NAMALWA (cell line): ENCODE data around the gene HPCAL1.

Experiments
- DNase-seq: peaks from one replicate; pipeline ENCODE4 v3.0.0-alpha.2; 2015; ENCODE audit warnings: low spot score

Gene HPCAL1

GRCh38 chr2:10407841-10408648 lies 105.3 kb downstream of the HPCAL1 start:
- DNase-seq, result peak; percentile 15

GRCh38 chr2:10408649-10409579 lies 106.2 kb downstream of the HPCAL1 start:
- DNase-seq, result peak; percentile 90

GRCh38 chr2:10410001-10410822 lies 107.5 kb downstream of the HPCAL1 start:
- peak; percentile 85 for DNase-seq

DNA sequence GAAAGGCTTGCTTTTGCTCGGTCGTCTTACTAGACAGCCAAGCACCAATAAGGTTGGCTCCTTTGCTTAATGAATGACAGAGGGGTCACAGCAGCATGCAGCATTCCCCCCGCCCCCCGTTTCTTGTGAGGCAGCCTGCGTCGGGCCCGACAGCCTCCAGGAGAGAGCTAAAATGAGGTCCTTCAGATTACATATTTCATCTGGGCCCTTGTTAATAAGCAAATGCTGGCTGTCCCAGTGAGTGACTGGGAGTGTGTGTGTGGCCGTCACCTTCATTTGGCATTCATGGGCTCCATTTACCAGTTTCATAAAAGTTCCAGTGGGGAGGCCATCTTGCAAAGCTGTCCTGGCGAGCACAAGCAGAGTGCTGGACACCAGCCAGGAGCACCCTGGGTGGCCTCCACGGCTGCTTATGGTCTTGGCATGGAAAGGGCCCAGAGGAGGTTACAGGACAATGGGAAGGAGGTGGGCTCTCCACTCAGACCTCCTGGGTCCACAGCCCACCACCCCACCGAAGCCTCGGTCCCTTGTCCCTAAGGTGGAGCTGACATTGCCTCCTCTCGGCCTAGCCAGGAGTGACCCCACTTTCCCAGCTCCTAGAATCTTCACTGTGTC lies 108.2 kb downstream of the HPCAL1 start:
- no peak for DNase-seq

DNA sequence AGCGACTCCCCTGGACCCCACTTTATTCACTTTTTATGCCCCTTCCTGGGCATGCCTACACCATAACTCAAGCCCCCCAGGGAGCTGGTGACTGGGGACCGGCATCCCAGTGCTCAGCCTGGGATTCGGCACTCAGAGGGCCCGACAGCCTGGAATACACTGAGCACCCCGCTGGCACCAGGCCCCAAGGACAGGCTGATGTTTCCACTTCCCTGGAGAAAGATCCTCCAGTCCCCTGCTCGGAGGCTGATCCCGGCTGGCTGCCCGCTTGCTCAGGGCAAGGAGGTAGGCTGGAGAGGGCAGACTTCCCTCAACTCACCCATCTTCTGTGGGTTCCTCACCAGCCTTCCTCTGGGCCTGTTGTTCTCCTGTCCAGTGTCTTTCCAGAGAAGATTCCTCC lies 108.9 kb downstream of the HPCAL1 start:
- no peak for DNase-seq

DNA sequence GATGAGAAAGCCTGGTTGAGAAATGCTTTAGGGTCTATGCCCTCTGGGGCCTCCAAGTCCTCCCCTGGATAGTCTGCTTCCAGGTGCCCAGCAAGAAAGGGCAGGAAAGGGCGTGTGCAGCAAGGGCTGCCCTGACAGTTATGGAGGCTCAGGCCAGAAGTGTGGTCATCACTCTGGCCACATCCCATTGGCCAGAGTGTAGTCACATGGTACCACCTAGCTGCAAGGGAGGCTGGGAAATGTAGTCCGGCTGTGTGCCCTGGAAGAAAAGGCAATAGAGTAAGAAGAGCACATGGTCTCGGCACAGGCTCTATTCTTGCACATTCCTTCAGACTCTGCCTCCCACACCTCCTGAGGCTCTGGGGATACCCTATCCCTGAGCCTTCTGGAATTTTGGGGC lies 109.7 kb downstream of the HPCAL1 start:
- peak; percentile 88 for DNase-seq

- DNase-seq, result no peak
Measured at GRCh38 chr2:10413503-10413902, 110.8 kb downstream of the HPCAL1 start.

DNA sequence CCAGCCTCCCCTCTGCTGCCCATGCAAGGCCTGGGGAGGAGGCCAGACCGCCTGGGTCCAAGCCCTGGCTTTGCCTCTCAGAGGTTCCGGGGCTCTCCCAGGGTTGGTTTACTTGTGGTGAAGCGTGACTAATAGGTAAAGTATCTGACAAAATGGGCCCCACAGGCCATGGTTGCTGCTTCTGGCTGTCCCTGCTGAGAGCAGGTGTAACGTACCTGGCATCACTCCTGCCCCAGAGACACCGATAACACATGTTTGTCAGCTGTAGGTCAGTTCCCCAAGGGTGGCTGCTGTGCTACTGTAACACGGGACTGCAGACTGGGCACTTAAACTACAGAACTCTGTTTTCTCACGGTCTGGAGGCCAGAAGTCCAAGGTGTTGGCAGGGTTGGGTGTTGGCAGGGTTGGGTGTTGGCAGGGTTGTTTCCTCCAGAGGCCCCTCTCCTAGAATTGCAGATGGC lies 111.3 kb downstream of the HPCAL1 start:
- no peak for DNase-seq

DNA sequence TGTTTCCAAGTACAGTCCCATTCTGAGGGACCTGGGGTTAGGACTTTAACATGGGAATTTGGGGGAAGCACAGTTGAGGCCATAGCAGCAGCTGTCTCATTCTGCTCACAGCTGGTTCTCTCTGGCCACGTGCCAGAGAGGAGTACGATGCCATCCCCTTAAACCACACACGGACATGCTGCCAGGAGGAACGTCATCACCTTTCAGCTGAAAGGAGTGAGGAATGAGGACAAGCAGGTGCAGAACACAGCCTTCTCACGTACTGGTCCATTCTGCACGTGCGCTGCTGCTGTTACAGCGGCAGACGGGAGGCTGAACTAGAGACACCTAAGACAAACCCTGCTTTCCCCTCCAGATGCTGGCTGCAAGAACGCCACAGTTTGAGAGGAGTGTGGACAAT lies 111.9 kb downstream of the HPCAL1 start:
- DNase-seq, result peak; percentile 51

GRCh38 chr2:10415048-10415447 lies 112.3 kb downstream of the HPCAL1 start:
- no peak for DNase-seq

- DNase-seq, result no peak
Measured at GRCh38 chr2:10415640-10416039, 112.9 kb downstream of the HPCAL1 start.

- no peak for DNase-seq
Measured at GRCh38 chr2:10417551-10418335, 115.0 kb downstream of the HPCAL1 start.

GRCh38 chr2:10419553-10420257 lies 117.0 kb downstream of the HPCAL1 start:
- no peak for DNase-seq

- no peak for DNase-seq
Measured at GRCh38 chr2:10422251-10422650, 119.5 kb downstream of the HPCAL1 start.

DNA sequence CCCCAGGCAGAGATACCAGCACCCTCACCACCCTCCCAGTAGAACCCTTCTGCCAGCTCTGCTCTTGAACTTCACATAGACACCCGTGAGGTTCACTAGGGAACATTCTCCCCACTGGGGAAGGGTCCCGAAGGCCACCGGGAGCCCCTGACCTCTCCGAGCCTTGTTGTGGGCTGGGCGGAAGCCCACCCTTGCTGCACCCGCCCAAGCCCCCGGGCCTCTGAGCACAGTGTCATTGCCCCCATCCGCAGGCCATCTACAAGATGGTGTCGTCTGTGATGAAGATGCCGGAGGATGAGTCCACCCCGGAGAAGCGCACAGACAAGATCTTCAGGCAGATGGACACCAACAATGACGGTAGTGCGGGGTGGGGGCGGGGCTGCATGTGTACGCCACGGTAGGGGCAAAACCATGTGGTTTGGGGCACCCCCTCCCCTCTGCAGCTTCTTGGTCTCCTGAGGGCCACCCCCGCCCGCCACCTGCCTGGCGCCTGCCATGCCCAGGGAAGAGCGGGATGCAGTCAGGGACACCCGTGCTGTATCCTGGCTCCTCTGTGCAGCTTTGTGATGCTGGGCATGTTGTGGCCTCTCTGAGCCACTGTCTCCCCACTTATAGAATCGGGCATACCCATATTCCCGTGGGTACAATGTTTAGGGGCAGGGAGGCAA lies 120.2 kb downstream of the HPCAL1 start:
- no peak for DNase-seq

- DNase-seq, result no peak
Measured at GRCh38 chr2:10423400-10423774, 120.7 kb downstream of the HPCAL1 start.

DNA sequence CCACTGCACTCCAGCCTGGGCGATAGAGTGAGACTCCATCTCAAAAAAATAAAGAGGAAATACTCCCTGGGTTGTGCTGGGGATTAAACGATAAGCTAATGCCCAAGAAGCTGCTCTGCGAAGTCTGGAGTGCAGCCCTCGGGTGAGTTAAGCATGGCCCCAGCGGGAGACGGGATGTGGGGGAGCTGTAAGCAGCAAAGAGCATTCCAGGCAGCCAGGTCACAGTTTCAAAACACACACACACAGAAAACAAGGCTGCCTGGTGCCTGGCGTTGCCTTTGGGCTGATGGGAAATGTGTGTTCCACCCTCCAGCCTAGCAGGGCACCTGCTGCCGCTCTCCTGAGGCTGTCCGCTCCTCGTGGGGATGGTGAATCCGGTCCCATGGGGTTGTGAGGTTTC lies 121.3 kb downstream of the HPCAL1 start:
- no peak for DNase-seq

DNA sequence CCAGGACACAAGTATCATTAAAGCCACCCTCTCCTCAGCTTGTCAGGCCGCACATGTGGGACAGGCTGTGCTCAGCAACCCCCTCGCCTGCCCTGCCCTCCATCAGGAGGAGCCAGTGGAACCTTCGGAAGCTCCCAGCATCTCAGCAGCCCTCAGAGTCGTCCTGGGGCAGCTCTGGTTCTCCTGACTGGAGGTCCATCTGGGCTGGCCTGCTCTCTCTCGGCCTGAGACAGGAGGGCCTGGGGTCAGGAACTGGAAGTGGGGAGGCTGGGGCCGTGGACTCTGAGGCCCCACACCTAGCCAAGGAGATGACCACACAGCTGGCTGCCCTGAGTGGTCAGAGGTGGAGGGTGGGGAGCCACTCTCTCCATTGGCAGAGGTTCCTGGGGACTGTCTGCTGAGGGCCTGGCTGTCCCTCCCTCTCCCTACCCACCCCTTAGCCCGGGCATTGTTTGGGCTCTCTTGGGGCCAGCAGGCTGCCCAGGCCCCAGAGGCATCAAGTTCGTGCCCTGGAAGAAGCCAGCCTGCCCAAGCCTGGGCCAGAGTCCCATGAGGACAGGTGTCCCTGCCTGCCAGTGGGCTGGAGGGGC lies 122.3 kb downstream of the HPCAL1 start:
- DNase-seq, result no peak

DNA sequence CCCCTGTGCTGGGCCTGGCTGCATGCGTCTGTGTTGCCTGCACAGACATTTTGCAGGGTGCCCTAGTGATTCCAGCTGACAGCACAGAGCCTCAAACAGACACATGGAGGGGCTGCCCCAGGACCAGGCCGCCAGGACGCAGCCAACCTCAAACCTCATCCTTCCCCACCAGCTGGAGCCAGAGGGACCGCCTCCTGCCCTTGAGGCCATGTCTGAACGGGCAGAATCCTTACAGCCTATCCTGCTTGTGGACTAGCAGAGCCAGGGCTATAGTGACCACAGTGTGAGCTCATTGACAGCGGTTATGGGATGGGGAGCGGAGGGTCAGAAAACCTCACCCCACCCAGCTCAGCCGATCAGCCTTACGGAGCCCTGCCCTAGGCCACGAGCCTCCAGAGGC lies 123.0 kb downstream of the HPCAL1 start:
- DNase-seq, result no peak
